GM12864 (cell line): ENCODE results near the gene TENM3.

Experiments used
- DNase-seq: peaks from one replicate; pipeline ENCODE4 v3.0.0-alpha.2; 2011; ENCODE audit warnings: low read depth
- H3K4me3 ChIP-seq: 2 replicates; pipeline ENCODE4 v1.5.1; 2011; ENCODE audit warnings: mild to moderate bottlenecking, low read depth, low read length, control low read depth
- CTCF ChIP-seq: IDR thresholded peaks from 2 replicates; pipeline ENCODE4 v1.5.1; 2011; ENCODE audit warnings: low read depth, mild to moderate bottlenecking, moderate library complexity, low read length, control low read depth, inconsistent platforms; ENCODE audit errors: missing control alignments

TENM3 gene

GRCh38 chr4:182845618-182846017 is 602.4 kb downstream of the TENM3 start:
- TF ChIP-seq CTCF = no peak
- DNase-seq = no peak
- H3K4me3 ChIP-seq = no peak overlapping the region

- H3K4me3 ChIP-seq = no peak overlapping the region
- no peak for DNase-seq
- no peak for TF ChIP-seq CTCF
Measured at GRCh38 chr4:182846036-182846435, 602.8 kb downstream of the TENM3 start.

- no peak for DNase-seq
- no peak for TF ChIP-seq CTCF
- H3K4me3 ChIP-seq = no peak overlapping the region
Measured at GRCh38 chr4:182847576-182848450, 604.6 kb downstream of the TENM3 start.

- no peak for DNase-seq
- no peak for TF ChIP-seq CTCF
- H3K4me3 ChIP-seq = no peak overlapping the region
Measured at GRCh38 chr4:182848685-182849084, 605.5 kb downstream of the TENM3 start.
